SK-N-MC (cell line): ENCODE data around the gene C1orf56.

Experiments
- EZH2 ChIP-seq: fragments of 200-600 bp; sonication (generic); IDR thresholded peaks from one replicate; pipeline ENCODE4 v1.6.1; 2017; ENCODE audit warnings: antibody characterized with exemption
- FOXP2 ChIP-seq: optimal IDR thresholded peaks from 2 replicates; pipeline ENCODE3; 2011; ENCODE audit warnings: mild to moderate bottlenecking, moderate library complexity; ENCODE audit not compliant: insufficient read depth; ENCODE audit errors: extremely low read length, control extremely low read depth
- POLR2AphosphoS5 ChIP-seq: IDR thresholded peaks from 2 replicates; pipeline ENCODE4 v1.6.1; 2012; ENCODE audit warnings: mild to moderate bottlenecking, low read depth, low read length, borderline replicate concordance

DNA sequence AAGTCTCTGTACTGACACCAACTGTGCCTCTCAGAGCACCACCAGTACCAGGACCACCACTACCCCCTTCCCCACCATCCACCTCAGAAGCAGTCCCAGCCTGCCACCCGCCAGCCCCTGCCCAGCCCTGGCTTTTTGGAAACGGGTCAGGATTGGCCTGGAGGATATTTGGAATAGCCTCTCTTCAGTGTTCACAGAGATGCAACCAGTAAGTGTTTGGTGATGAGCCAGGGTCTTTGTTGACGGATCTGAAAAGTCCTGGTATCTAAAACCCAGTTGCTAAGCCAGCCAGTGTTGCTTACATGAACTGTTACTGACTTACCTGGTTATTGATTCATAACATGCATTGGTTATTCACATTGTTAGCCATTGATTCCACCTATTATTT lies 1.1 kb downstream of the C1orf56 start:
- no peak for TF ChIP-seq FOXP2
- no peak for TF ChIP-seq EZH2
- no peak for TF ChIP-seq POLR2AphosphoS5
